WTC11 (cell line): ENCODE measurements around the gene IFT88. TPM values are rescaled to one million over a fixed set of nuclear protein-coding genes. Genes with fewer than 3 reads are reported as not detected.

ENCODE experiments used
- ATAC-seq: fragments of 200-7000 bp; cut with Tn5 transposase; 2 replicates; pipeline ENCODE4 v1.10.0; 2021; ENCODE audit warnings: mild to moderate bottlenecking, moderate library complexity
- CTCF ChIA-PET: fragments of 300-600 bp; sonication (Branson Sonifier 250); formaldehyde crosslinking; loops from one replicate; lab custom pipeline; 2021; ENCODE audit warnings: antibody characterized with exemption; lab: Charles Lee
- POLR2A ChIA-PET: fragments of 350-600 bp; sonication (Branson Sonifier 250); formaldehyde crosslinking; loops from one replicate; lab custom pipeline; 2021; ENCODE audit warnings: antibody characterized with exemption; lab: Charles Lee
- DNase-seq: peaks from one replicate; pipeline ENCODE4 v3.0.0; 2021; ENCODE audit warnings: low spot score
- H3K27ac Mint-ChIP-seq: 2 replicates; pipeline ENCODE4 v1.8.0; 2021; ENCODE audit warnings: mixed read lengths
- H3K27me3 Mint-ChIP-seq: 2 replicates; pipeline ENCODE4 v1.8.0; 2021; ENCODE audit warnings: low read depth, mild to moderate bottlenecking, moderate library complexity, mixed read lengths
- H3K36me3 Mint-ChIP-seq: 2 replicates; pipeline ENCODE4 v1.8.0; 2021; ENCODE audit warnings: mixed read lengths
- H3K4me1 Mint-ChIP-seq: 2 replicates; pipeline ENCODE4 v1.8.0; 2022; ENCODE audit warnings: mixed read lengths
- H3K4me3 Mint-ChIP-seq: 2 replicates; pipeline ENCODE4 v1.8.0; 2021; ENCODE audit warnings: mild to moderate bottlenecking, moderate library complexity, mixed read lengths
- H3K9me3 Mint-ChIP-seq: 2 replicates; pipeline ENCODE4 v1.8.0; 2021; ENCODE audit warnings: mixed read lengths
- CREB1 ChIP-seq: sonication (generic); formaldehyde crosslinking; IDR thresholded peaks from 2 replicates; pipeline ENCODE4 v1.8.0; 2023; ENCODE audit warnings: mild to moderate bottlenecking, missing genetic modification reagents
- FOXJ3 ChIP-seq: sonication (generic); formaldehyde crosslinking; IDR thresholded peaks from 2 replicates; pipeline ENCODE4 v1.9.0; 2021; ENCODE audit warnings: missing genetic modification reagents, mild to moderate bottlenecking, borderline replicate concordance
- FOXP1 ChIP-seq: sonication (generic); formaldehyde crosslinking; IDR thresholded peaks from 2 replicates; pipeline ENCODE4 v1.8.0; 2022; ENCODE audit warnings: missing genetic modification reagents, mild to moderate bottlenecking, moderate library complexity, borderline replicate concordance
- IRF2 ChIP-seq: sonication (generic); formaldehyde crosslinking; IDR thresholded peaks from 2 replicates; pipeline ENCODE4 v1.8.0; 2022; ENCODE audit warnings: low read depth, missing genetic modification reagents, borderline replicate concordance
- KAT7 ChIP-seq: sonication (generic); formaldehyde crosslinking; IDR thresholded peaks from 2 replicates; pipeline ENCODE4 v1.8.1; 2023; ENCODE audit warnings: missing genetic modification reagents, mild to moderate bottlenecking, borderline replicate concordance
- NFYB ChIP-seq: sonication (generic); formaldehyde crosslinking; conservative IDR thresholded peaks from 2 replicates; pipeline ENCODE4 v1.8.0; 2022; ENCODE audit warnings: low read depth, missing genetic modification reagents
- NR1H2 ChIP-seq: sonication (generic); formaldehyde crosslinking; IDR thresholded peaks from 2 replicates; pipeline ENCODE4 v1.9.0; 2021; ENCODE audit warnings: mild to moderate bottlenecking, moderate library complexity, missing genetic modification reagents
- NR2C2 ChIP-seq: sonication (generic); formaldehyde crosslinking; IDR thresholded peaks from 2 replicates; pipeline ENCODE4 v1.8.0; 2022; ENCODE audit warnings: mild to moderate bottlenecking, missing genetic modification reagents
- RORB ChIP-seq: fragments of 250-450 bp; sonication (Bioruptor Pico); IDR thresholded peaks from 2 replicates; pipeline ENCODE4 v1.9.0; 2021; ENCODE audit warnings: mild to moderate bottlenecking
- SOX15 ChIP-seq: fragments of 250-450 bp; sonication (Bioruptor Pico); IDR thresholded peaks from 2 replicates; pipeline ENCODE4 v1.9.0; 2021; ENCODE audit warnings: mild to moderate bottlenecking
- TCF7 ChIP-seq: sonication (generic); formaldehyde crosslinking; IDR thresholded peaks from 2 replicates; pipeline ENCODE4 v1.8.0; 2022; ENCODE audit warnings: mild to moderate bottlenecking, low read depth, missing genetic modification reagents, moderate library complexity
- TP53 ChIP-seq: sonication (generic); formaldehyde crosslinking; IDR thresholded peaks from 2 replicates; pipeline ENCODE4 v1.8.1; 2023; ENCODE audit warnings: mild to moderate bottlenecking, missing genetic modification reagents
- ZNF121 ChIP-seq: sonication (generic); formaldehyde crosslinking; IDR thresholded peaks from 2 replicates; pipeline ENCODE4 v1.8.0; 2023; ENCODE audit warnings: missing genetic modification reagents
- ZNF138 ChIP-seq: sonication (generic); formaldehyde crosslinking; conservative IDR thresholded peaks from 2 replicates; pipeline ENCODE4 v1.8.1; 2022; ENCODE audit warnings: mild to moderate bottlenecking, moderate library complexity, missing genetic modification reagents
- total RNA-seq: library from RNA; stranded (reverse); gene quantifications from 3 replicates; pipeline ENCODE4 v1.2.3, GENCODE V29; 2021
- TF ChIP-seq, protein P1 (sequence below): sonication (generic); formaldehyde crosslinking; IDR thresholded peaks from 2 replicates; pipeline ENCODE4 v1.8.0; 2022; ENCODE audit warnings: mild to moderate bottlenecking, missing genetic modification reagents
- TF ChIP-seq, protein P2 (sequence below): sonication (generic); formaldehyde crosslinking; IDR thresholded peaks from 2 replicates; pipeline ENCODE4 v1.8.0; 2022; ENCODE audit warnings: mild to moderate bottlenecking, missing genetic modification reagents
- TF ChIP-seq, protein P3 (sequence below): sonication (generic); formaldehyde crosslinking; IDR thresholded peaks from 2 replicates; pipeline ENCODE4 v1.8.0; 2022; ENCODE audit warnings: mild to moderate bottlenecking, missing genetic modification reagents
- TF ChIP-seq, protein P4 (sequence below): sonication (generic); formaldehyde crosslinking; IDR thresholded peaks from 2 replicates; pipeline ENCODE4 v1.8.1; 2023; ENCODE audit warnings: mild to moderate bottlenecking, missing genetic modification reagents, moderate library complexity
- TF ChIP-seq, protein P5 (sequence below): sonication (generic); formaldehyde crosslinking; IDR thresholded peaks from 2 replicates; pipeline ENCODE4 v1.8.1; 2023; ENCODE audit warnings: mild to moderate bottlenecking, missing genetic modification reagents
- TF ChIP-seq, protein P6 (sequence below): fragments of 250-450 bp; sonication (Bioruptor Pico); IDR thresholded peaks from 2 replicates; pipeline ENCODE4 v1.9.0; 2021; ENCODE audit warnings: moderate library complexity, mild to moderate bottlenecking, inconsistent platforms, borderline replicate concordance
- TF ChIP-seq, protein P7 (sequence below): sonication (generic); formaldehyde crosslinking; IDR thresholded peaks from 2 replicates; pipeline ENCODE4 v1.8.1; 2023; ENCODE audit warnings: mild to moderate bottlenecking, missing genetic modification reagents, moderate library complexity
- TF ChIP-seq, protein P8 (sequence below): sonication (generic); formaldehyde crosslinking; IDR thresholded peaks from 2 replicates; pipeline ENCODE4 v1.8.0; 2023; ENCODE audit warnings: mild to moderate bottlenecking, missing genetic modification reagents

IFT88 gene
- total RNA-seq, 1 experiment from 2014 or later, result 6.5 TPM

DNA sequence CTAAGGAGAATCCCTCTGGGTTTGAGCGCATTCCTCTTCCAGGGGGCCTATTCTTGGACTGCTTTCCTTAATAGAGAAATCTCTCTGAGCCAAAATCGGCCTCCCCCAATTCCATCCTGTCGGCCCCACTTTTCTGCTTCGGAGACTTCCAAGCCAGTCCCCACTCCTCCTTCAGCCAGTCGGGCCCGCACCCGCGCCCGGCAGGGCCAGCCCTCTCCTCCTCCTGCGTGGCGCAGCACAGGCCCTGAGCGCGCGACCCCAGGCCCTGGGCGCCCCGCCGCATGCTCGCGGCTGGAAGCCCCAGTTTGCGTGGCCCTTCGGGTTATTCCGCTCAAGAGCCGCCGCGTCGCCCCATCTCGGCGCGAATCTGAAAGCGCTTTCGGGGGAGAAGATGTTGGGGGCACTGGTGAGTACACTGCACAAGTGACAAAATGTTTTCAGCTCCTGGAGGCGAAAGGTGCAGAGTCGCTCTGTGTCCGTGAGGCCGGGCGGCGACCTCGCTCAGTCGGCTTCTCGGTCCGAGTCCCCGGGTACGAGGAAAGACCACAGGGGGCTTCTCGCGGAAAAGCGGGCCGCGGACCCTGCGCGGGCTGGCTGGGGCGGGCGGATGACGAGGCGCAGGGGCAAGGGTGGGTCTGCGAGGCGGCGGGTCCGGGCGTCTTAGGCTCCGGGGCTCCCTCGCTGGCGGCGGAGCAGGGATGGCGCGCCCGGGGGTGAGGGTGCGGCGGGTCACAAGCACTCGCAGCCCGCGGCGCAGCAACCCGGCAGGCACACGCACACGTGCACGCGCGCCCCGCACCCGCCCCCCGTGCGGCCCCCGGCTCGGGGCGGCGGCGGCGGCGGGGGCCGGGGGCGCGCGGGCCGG, 136.2 kb downstream of the IFT88 start, which contains the start of gene IL17D (continued):
- TF ChIP-seq, protein P1, sequence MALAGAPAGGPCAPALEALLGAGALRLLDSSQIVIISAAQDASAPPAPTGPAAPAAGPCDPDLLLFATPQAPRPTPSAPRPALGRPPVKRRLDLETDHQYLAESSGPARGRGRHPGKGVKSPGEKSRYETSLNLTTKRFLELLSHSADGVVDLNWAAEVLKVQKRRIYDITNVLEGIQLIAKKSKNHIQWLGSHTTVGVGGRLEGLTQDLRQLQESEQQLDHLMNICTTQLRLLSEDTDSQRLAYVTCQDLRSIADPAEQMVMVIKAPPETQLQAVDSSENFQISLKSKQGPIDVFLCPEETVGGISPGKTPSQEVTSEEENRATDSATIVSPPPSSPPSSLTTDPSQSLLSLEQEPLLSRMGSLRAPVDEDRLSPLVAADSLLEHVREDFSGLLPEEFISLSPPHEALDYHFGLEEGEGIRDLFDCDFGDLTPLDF (CRISPR knock-in tag), result no peak
- TF ChIP-seq, protein P2, sequence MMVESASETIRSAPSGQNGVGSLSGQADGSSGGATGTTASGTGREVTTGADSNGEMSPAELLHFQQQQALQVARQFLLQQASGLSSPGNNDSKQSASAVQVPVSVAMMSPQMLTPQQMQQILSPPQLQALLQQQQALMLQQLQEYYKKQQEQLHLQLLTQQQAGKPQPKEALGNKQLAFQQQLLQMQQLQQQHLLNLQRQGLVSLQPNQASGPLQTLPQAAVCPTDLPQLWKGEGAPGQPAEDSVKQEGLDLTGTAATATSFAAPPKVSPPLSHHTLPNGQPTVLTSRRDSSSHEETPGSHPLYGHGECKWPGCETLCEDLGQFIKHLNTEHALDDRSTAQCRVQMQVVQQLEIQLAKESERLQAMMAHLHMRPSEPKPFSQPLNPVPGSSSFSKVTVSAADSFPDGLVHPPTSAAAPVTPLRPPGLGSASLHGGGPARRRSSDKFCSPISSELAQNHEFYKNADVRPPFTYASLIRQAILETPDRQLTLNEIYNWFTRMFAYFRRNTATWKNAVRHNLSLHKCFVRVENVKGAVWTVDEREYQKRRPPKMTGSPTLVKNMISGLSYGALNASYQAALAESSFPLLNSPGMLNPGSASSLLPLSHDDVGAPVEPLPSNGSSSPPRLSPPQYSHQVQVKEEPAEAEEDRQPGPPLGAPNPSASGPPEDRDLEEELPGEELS (CRISPR knock-in tag), result no peak
- TF ChIP-seq ZNF121, result peak; percentile 91
- TF ChIP-seq, protein P3, sequence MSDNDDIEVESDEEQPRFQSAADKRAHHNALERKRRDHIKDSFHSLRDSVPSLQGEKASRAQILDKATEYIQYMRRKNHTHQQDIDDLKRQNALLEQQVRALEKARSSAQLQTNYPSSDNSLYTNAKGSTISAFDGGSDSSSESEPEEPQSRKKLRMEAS (CRISPR knock-in tag), result peak; percentile 65

DNA sequence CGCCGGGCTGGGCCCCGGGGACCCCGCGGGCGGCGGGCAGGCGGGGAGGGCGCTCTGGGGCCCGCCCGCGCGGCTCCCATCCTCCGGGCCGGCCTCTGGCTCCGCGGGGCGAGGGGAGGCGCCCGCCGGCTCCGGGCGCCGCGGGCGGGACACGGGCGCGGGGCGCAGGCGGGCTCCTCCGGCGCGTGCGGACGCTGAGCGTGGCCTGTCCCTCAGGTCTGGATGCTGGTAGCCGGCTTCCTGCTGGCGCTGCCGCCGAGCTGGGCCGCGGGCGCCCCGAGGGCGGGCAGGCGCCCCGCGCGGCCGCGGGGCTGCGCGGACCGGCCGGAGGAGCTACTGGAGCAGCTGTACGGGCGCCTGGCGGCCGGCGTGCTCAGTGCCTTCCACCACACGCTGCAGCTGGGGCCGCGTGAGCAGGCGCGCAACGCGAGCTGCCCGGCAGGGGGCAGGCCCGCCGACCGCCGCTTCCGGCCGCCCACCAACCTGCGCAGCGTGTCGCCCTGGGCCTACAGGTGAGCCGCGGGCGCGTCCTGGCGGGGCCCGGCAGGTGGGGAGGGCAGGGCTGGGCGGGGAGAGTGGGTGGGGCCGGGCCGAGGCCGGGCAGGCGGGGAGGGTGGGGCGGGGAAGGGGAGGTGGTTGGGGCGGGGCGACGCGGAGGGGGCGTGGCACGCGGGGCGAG, 137.0 kb downstream of the IFT88 start:
- Mint-ChIP-seq H3K36me3 (no peaks in the 10 kb centered on the region), H3K4me3 (no peak overlapping the region), H3K9me3 (no peaks in the 10 kb centered on the region), H3K4me1 (peaks cover 10% of the 10 kb centered on the region), H3K27me3 (peaks cover 47% of the 10 kb centered on the region), H3K27ac (no peak overlapping the region)
- peak; percentile 74 for DNase-seq
- ChIA-PET POLR2A (no interaction called here), CTCF (interaction anchor here (0.9 to 2.5 kb wide), 9 partner anchors 8 to 239 kb away, joined by 3 to 16 read pairs (median 3); partner anchors contain the start of genes CRYL1 and EEF1AKMT1)
- peak; percentile 72 for ATAC-seq
- TF ChIP-seq TCF7 (no peak), SOX15 (CRISPR knock-in tag) (no peak), KAT7 (CRISPR knock-in tag) (no peak), CREB1 (no peak), NR1H2 (no peak), FOXJ3 (no peak), TP53 (CRISPR knock-in tag) (0 out of 2 replicates have a peak, but pooled peaks have one; percentile 27), RORB (no peak), NFYB (CRISPR knock-in tag) (no peak), FOXP1 (CRISPR knock-in tag) (no peak), NR2C2 (CRISPR knock-in tag) (no peak), ZNF138 (CRISPR knock-in tag) (no peak), IRF2 (CRISPR knock-in tag) (no peak)
- TF ChIP-seq, protein P4, sequence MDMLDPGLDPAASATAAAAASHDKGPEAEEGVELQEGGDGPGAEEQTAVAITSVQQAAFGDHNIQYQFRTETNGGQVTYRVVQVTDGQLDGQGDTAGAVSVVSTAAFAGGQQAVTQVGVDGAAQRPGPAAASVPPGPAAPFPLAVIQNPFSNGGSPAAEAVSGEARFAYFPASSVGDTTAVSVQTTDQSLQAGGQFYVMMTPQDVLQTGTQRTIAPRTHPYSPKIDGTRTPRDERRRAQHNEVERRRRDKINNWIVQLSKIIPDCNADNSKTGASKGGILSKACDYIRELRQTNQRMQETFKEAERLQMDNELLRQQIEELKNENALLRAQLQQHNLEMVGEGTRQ (CRISPR knock-in tag), result no peak
- TF ChIP-seq, protein P5, sequence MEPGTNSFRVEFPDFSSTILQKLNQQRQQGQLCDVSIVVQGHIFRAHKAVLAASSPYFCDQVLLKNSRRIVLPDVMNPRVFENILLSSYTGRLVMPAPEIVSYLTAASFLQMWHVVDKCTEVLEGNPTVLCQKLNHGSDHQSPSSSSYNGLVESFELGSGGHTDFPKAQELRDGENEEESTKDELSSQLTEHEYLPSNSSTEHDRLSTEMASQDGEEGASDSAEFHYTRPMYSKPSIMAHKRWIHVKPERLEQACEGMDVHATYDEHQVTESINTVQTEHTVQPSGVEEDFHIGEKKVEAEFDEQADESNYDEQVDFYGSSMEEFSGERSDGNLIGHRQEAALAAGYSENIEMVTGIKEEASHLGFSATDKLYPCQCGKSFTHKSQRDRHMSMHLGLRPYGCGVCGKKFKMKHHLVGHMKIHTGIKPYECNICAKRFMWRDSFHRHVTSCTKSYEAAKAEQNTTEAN (CRISPR knock-in tag), result no peak
- TF ChIP-seq, protein P6, sequence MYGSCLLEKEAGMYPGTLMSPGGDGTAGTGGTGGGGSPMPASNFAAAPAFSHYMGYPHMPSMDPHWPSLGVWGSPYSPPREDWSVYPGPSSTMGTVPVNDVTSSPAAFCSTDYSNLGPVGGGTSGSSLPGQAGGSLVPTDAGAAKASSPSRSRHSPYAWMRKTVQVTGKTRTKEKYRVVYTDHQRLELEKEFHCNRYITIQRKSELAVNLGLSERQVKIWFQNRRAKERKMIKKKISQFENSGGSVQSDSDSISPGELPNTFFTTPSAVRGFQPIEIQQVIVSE, result no peak
- TF ChIP-seq, protein P7, sequence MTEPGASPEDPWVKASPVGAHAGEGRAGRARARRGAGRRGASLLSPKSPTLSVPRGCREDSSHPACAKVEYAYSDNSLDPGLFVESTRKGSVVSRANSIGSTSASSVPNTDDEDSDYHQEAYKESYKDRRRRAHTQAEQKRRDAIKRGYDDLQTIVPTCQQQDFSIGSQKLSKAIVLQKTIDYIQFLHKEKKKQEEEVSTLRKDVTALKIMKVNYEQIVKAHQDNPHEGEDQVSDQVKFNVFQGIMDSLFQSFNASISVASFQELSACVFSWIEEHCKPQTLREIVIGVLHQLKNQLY, result no peak
- TF ChIP-seq, protein P8, sequence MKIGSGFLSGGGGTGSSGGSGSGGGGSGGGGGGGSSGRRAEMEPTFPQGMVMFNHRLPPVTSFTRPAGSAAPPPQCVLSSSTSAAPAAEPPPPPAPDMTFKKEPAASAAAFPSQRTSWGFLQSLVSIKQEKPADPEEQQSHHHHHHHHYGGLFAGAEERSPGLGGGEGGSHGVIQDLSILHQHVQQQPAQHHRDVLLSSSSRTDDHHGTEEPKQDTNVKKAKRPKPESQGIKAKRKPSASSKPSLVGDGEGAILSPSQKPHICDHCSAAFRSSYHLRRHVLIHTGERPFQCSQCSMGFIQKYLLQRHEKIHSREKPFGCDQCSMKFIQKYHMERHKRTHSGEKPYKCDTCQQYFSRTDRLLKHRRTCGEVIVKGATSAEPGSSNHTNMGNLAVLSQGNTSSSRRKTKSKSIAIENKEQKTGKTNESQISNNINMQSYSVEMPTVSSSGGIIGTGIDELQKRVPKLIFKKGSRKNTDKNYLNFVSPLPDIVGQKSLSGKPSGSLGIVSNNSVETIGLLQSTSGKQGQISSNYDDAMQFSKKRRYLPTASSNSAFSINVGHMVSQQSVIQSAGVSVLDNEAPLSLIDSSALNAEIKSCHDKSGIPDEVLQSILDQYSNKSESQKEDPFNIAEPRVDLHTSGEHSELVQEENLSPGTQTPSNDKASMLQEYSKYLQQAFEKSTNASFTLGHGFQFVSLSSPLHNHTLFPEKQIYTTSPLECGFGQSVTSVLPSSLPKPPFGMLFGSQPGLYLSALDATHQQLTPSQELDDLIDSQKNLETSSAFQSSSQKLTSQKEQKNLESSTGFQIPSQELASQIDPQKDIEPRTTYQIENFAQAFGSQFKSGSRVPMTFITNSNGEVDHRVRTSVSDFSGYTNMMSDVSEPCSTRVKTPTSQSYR (CRISPR knock-in tag), result no peak
